Thyroid gland (tissue), 4 donors: ENCODE data around the gene IFT122. TPM values are rescaled to one million over a fixed set of nuclear protein-coding genes. Genes with fewer than 3 reads are reported as not detected.

Source experiments
- DNase-seq, 2 donors: peaks; one replicate each; pipeline ENCODE4 v3.0.0-alpha.2; 2019
- H3K27ac ChIP-seq, 3 donors: fragments of 200-600 bp; sonication (generic); 1 replicate in 2 of 3; 2 replicates in 1 of 3; pipeline ENCODE4 v1.5.1; 2016 to 2019; ENCODE audit warnings: mild to moderate bottlenecking in 1 of 3, moderate library complexity in 1 of 3
- H3K27me3 ChIP-seq: fragments of 200-600 bp; sonication (generic); one replicate; pipeline ENCODE4 v1.5.1; 2019
- H3K36me3 ChIP-seq, 2 donors: fragments of 200-600 bp; sonication (generic); one replicate each; pipeline ENCODE4 v1.5.1; 2016 to 2019
- H3K4me1 ChIP-seq, 2 donors: fragments of 200-600 bp; sonication (generic); one replicate each; pipeline ENCODE4 v1.5.1; 2017 to 2019
- H3K4me3 ChIP-seq, 3 donors: fragments of 200-600 bp; sonication (generic); replicated peaks in 1 of 3; 1 replicate in 2 of 3; 2 replicates in 1 of 3; pipeline ENCODE4 v1.5.1; 2016; ENCODE audit warnings: mild to moderate bottlenecking in 1 of 3
- H3K9me3 ChIP-seq: fragments of 200-600 bp; sonication (generic); one replicate; pipeline ENCODE4 v1.5.1; 2017
- POLR2A ChIP-seq, 2 donors: fragments of 450-650 bp; IDR thresholded peaks; one replicate each; pipeline ENCODE4 v1.6.1; 2017; ENCODE audit warnings: antibody characterized with exemption in 2 of 2, mild to moderate bottlenecking in 2 of 2, moderate library complexity in 1 of 2
- WGBS, 2 donors: methylation state at CpG; one replicate each; pipeline ENCODE4 v1.1.5; 2017; 5-methylcytosine and 5-hydroxymethylcytosine counted together
- intact Hi-C: fragments of 100-400 bp; cut with DNase I; formaldehyde crosslinking; loops from one replicate; pipeline ENCODE4 v1.15.1; 2023
- total RNA-seq, 4 donors: library from RNA; depleted of rRNA; stranded (reverse); fragments of >200 nt; gene quantifications; one replicate each; pipeline ENCODE4 v1.2.3, GENCODE V29; 2016
- TF ChIP-seq, protein P1 (sequence below), 6 experiments: fragments of 200-600 bp in 3 of 6; fragments of 450-650 bp in 3 of 6; sonication (generic) in 3 of 6; IDR thresholded peaks; one replicate each; pipeline ENCODE4 v1.5.1; 2016 to 2019; ENCODE audit warnings: antibody characterized with exemption in 6 of 6, mild to moderate bottlenecking in 2 of 6, inconsistent platforms in 1 of 6, moderate library complexity in 1 of 6

IFT122 gene
- total RNA-seq, 4 donors from 2014 or later = 40.7 to 67.9 (median 46.7) TPM

DNA sequence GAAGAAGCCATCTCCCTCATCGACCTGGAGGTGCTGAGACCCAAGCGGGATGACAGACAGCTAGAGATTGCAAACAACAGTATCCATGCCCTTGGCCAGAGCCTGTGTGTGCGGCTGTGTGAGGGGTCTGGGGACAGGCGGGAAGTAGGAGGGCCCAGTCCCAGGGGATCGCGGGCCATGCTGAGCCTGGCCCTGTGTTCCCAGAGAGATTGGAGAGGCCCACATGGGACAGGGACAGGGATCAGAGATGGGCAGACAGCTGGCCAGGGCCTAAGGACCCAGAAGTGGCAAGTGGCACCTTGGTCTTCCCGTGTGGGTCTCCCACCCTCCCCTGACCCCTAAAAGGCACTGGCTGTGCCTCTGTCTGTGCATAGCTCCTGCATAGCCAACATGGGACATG is 77.5 kb downstream of the IFT122 start:
- H3K36me3 ChIP-seq = peaks cover 0 to 5% of the 10 kb centered on the region in 2 donors
- H3K4me3 ChIP-seq = no peak overlapping the region
- H3K27me3 ChIP-seq = no peaks in the 10 kb centered on the region
- 96% methylated on average over 6 to 7 of the region's 7 CpGs for WGBS, 2 donors
- H3K9me3 ChIP-seq = no peaks in the 10 kb centered on the region
- intact Hi-C loops = no loop called here
- no peaks in the 10 kb centered on the region for H3K4me1 ChIP-seq
- DNase-seq = no peak
- H3K27ac ChIP-seq = no peak overlapping the region
- TF ChIP-seq, protein P1, sequence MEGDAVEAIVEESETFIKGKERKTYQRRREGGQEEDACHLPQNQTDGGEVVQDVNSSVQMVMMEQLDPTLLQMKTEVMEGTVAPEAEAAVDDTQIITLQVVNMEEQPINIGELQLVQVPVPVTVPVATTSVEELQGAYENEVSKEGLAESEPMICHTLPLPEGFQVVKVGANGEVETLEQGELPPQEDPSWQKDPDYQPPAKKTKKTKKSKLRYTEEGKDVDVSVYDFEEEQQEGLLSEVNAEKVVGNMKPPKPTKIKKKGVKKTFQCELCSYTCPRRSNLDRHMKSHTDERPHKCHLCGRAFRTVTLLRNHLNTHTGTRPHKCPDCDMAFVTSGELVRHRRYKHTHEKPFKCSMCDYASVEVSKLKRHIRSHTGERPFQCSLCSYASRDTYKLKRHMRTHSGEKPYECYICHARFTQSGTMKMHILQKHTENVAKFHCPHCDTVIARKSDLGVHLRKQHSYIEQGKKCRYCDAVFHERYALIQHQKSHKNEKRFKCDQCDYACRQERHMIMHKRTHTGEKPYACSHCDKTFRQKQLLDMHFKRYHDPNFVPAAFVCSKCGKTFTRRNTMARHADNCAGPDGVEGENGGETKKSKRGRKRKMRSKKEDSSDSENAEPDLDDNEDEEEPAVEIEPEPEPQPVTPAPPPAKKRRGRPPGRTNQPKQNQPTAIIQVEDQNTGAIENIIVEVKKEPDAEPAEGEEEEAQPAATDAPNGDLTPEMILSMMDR (IDR thresholded peaks at IDR 0.05) = no peak
- no peak for TF ChIP-seq POLR2A (IDR thresholded peaks at IDR 0.05)

- Histone ChIP-seq H3K4me1 (no peaks in the 10 kb centered on the region), H3K27me3 (no peaks in the 10 kb centered on the region), H3K27ac (no peak overlapping the region), H3K4me3 (no peak overlapping the region), H3K9me3 (no peaks in the 10 kb centered on the region), H3K36me3 (no peaks in the 10 kb centered on the region)
- TF ChIP-seq, protein P1 (IDR thresholded peaks at IDR 0.05) = no peak
- TF ChIP-seq POLR2A (IDR thresholded peaks at IDR 0.05) = no peak
- WGBS, 2 donors = 83 to 89% methylated on average over 4 to 6 of the region's 8 CpGs
- intact Hi-C loops = no loop called here
- DNase-seq = no peak
These were observed 78.1 kb downstream of the IFT122 start for GRCh38 chr3:129518038-129518561.

GRCh38 chr3:129518581-129518980 is 78.6 kb downstream of the IFT122 start:
- no peak overlapping the region for H3K27ac ChIP-seq
- H3K27me3 ChIP-seq = no peaks in the 10 kb centered on the region
- DNase-seq = no peak
- intact Hi-C loops = no loop called here
- H3K4me3 ChIP-seq = no peak overlapping the region
- H3K9me3 ChIP-seq = no peaks in the 10 kb centered on the region
- no peaks in the 10 kb centered on the region for H3K4me1 ChIP-seq
- 95 to 97% methylated on average over 6 to 8 of the region's 8 CpGs for WGBS, 2 donors
- TF ChIP-seq POLR2A (IDR thresholded peaks at IDR 0.05) = no peak
- TF ChIP-seq, protein P1 (IDR thresholded peaks at IDR 0.05) = no peak
- no peaks in the 10 kb centered on the region for H3K36me3 ChIP-seq

- 92 to 100% methylated on average over 3 to 10 of the region's 10 CpGs for WGBS, 2 donors
These were observed 79.4 kb downstream of the IFT122 start for GRCh38 chr3:129519449-129519848.

More at GRCh38 chr3:129519449-129519848, 79.4 kb downstream of the IFT122 start:
- DNase-seq = no peak
- Histone ChIP-seq H3K4me3 (no peak overlapping the region), H3K27ac (no peak overlapping the region), H3K9me3 (no peaks in the 10 kb centered on the region), H3K4me1 (no peaks in the 10 kb centered on the region), H3K36me3 (no peaks in the 10 kb centered on the region), H3K27me3 (no peaks in the 10 kb centered on the region)
- intact Hi-C loops = no loop called here
- TF ChIP-seq, protein P1 (IDR thresholded peaks at IDR 0.05) = no peak
- TF ChIP-seq POLR2A (IDR thresholded peaks at IDR 0.05) = no peak
